Sigmoid colon (tissue), 4 donors: ENCODE measurements around the gene WNK1.

ENCODE experiments used
- CTCF ChIP-seq, 4 experiments: fragments of 450-650 bp in 3 of 4; fragments of 200-600 bp in 1 of 4; IDR thresholded peaks; one replicate each; pipeline ENCODE4 v1.5.1; 2016 to 2019; ENCODE audit warnings: antibody characterized with exemption in 4 of 4, mild to moderate bottlenecking in 3 of 4, moderate library complexity in 2 of 4
- EP300 ChIP-seq, 4 donors: sonication (generic); formaldehyde crosslinking; IDR thresholded peaks; one replicate each; pipeline ENCODE4 v1.6.1; 2017; ENCODE audit warnings: antibody characterized with exemption in 4 of 4
- POLR2A ChIP-seq, 2 donors: fragments of 450-650 bp; IDR thresholded peaks; one replicate each; pipeline ENCODE4 v1.6.1; 2016; ENCODE audit warnings: antibody characterized with exemption in 2 of 2, mild to moderate bottlenecking in 2 of 2, moderate library complexity in 2 of 2

DNA sequence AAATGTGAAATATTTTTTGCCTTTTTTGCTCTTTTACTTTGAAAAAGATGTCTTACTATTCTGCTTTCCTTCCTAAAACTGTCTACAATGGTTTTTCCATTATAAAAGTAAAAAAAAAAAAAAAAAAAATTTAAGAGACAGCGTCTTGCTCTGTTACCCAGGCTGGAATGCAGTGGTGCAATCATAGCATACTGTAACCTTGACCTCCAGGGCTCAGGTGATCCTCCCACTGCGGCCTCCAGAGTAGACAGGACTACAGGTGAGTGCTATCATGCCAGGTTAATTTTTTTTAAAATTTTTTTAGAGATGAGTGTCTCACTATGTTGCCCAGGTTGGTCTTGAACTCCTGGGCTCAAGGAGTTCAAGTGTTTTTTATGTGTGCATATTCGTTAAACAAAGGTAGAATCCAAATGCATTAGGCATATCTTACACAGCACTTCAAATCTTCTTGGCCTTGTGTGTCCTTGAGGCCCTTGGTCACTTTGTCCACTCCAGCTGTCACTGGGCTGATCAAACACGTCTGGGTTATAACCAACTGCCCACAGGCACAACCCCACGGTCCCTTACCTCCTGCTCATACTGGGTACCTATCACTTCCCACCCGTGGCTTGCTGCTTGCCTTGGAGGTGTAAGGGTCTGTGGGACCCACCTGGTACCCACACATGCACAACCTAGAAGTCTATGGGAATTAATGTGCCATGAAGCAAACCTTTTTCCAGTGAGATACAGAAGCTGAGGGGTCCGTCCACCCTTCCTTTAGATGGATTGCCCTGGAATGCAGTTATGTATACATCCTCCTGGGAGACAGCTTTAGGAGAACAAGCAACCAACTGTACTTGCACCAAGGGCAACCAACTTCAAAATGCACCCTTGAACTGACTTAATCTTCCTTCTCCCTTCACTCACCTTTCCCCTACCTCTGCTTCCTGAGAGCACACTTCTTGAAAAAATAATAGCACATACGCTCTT lies 184.3 kb downstream of the WNK1 start:
- TF ChIP-seq CTCF (IDR thresholded peaks at IDR 0.05) = no peak
- no peak for TF ChIP-seq EP300 (IDR thresholded peaks at IDR 0.05)
- no peak for TF ChIP-seq POLR2A (IDR thresholded peaks at IDR 0.05)
